ENCODE measurements around the gene LSM11.
A peak's percentile ranks its signal among the peaks of the same experiment; 100 is the strongest.
"Not testable (repeated sequence)": the region's sequence is repeated elsewhere in the genome, so short reads cannot be mapped to it uniquely, and the experiment has no call there.

LSM11 gene

DNA sequence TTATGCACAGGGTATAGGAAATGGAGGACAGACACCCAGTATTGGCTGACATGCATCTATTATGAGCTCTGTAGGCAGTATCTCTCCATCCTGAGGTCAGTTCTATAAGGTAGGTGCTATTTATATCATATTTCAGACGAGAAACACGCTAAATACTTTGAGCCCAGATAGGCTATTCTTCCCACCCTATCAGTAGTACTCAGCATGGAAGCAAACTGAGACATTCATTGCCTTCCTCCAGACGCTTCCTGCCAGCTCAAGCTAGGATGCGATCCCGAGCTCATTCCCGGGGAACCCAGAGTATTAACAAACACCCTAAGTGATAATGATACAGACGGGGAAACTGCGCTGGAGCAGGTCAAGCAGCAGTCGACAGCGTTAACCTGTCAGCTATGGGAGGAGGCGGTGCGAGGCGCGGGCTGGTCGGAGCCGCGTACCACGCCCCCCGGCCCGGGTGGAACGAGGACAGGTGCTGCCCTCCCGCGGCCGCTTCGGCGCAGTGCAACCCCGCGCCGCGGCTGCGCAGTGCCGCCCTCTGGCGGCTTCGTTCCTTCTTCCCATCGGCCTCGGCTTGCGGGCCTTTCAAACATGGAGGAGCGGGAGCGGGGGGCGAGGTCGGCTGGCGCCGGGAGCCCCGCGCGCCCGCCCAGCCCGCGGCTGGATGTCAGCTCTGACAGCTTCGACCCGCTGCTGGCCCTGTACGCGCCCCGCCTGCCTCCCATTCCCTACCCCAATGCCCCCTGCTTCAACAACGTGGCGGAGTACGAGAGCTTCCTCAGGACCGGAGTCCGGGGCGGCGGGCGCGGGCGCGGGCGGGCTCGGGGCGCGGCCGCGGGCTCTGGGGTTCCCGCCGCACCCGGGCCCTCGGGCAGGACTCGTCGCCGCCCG is at the start of gene LSM11:
LSM11 (plus strand) TSS at position 550 of the 888 bp plus-strand sequence; CDS start at position 589, 39 bp downstream.
- FAIRE-seq: no peak

- not testable (repeated sequence) for FAIRE-seq
Observed at GRCh38 chr5:157693816-157694215, 49.7 kb upstream of the LSM11 start.

DNA sequence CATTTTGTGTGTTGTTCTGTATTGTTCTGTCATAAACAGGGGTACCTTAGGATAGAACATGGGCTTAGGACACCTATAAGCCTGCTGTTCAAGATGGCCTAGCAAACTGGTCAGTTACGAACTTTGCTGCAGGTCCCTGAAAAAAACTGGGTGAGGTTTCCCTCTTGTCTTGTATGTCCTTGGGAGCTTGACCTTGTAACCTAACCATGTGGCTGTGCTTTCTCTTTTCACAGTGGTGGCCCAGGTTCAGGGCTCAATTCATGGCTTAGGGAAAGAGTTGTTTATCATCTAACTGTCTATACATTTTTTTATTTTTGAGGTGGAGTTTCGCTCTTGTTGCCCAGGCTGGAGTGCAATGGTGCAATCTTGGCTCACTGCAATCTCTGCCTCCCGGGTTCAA is 47.4 kb upstream of the LSM11 start:
- not testable (repeated sequence) for FAIRE-seq

DNA sequence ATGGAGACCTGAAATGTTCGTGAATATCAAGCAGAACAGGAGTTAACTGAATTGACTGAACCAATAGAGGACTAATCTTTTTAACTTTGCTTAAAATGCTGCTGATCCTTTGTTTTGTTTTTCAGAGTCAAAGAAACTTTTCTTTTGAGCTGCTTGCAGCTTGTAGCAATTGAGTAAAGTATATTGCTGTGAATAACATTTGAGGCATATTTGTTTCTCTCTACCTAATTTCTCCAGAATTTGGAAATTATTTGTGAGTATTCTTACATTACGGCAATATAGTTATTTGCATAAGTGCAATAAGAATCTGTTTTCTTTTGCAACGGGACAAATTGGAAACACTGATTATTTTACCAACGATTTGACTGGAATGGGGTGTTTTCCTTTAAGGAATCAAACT is 44.8 kb upstream of the LSM11 start:
- not testable (repeated sequence) for FAIRE-seq

DNA sequence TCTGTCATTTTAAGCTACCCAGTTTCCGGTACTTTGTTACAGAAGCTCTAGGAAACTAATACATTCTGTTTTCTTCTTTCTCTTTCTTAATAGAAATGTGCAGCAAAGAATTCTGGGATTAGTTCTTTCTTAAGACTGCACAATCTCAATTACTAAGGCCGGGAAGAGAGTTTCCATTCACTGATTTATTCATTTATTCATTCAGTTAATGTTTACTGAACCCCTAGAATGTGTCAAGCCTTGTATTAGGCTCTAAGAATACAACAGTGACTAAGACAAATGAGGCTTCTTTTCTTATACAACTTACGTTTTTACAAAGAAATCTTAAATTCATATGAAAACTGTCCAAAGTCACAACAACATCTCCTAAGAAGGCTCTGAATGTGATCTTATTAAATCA is 39.8 kb upstream of the LSM11 start:
- FAIRE-seq: no peak

GRCh38 chr5:157708866-157709265 is 34.6 kb upstream of the LSM11 start:
- FAIRE-seq: no peak

DNA sequence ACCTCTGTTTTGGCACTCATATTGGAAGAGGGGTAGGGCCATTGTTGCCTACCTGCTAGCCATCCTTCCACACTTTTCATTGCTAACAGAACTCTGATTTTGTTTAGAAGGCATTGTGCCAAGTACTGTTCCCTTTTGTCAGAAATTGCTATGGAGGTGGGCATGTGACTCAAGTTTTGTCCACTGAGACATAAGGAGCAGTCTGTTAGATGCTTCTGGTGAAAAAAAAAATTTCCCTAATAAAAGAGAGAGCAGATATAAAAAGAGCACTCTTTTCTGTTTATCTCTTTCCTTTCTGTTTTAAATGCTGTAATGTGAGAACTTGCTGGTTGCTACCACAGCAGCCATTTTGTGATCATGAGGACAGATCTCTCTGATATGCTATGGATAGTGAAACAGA is 34.2 kb upstream of the LSM11 start:
- no peak for FAIRE-seq

DNA sequence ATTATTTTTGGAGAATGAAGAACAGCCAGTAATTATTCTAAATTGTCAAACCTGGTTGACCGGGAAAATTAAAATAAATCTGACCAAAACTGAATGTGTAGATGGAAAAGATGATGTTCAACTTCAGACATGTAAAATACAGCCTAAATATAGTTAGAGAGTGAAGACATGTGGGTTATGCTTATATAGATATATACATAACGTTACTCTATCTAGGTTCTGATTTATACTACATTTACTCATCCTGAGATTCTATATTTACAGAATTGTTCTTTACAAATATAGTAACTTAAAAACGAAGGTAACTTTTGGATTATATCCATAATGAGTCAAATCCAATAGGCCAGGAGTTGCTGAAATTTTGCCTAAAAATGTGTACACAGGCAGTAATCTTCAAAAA is 33.1 kb upstream of the LSM11 start:
- FAIRE-seq: no peak

DNA sequence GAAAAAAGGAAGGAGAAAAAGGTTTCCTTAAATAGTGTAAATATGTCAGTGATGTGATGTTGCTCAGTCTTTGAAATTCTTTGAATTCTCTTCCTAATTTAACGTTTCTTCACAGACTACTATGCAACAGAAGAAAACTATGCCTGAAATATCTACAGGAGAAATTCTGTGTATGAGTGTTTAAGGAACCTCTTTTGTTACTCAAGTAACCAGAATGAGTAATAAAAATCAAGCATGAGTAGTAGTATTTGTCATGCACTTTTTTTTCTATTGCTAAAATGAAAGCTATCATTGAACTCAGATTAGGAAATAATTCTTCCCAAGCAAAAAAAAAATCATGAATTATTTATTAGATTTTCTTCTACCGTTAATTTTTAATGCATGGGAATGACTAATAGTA is 32.6 kb upstream of the LSM11 start:
- no peak for FAIRE-seq

- no peak for FAIRE-seq
Observed at GRCh38 chr5:157713830-157714595, 29.5 kb upstream of the LSM11 start.

- FAIRE-seq: no peak
Observed at GRCh38 chr5:157714596-157714864, 29.0 kb upstream of the LSM11 start.

DNA sequence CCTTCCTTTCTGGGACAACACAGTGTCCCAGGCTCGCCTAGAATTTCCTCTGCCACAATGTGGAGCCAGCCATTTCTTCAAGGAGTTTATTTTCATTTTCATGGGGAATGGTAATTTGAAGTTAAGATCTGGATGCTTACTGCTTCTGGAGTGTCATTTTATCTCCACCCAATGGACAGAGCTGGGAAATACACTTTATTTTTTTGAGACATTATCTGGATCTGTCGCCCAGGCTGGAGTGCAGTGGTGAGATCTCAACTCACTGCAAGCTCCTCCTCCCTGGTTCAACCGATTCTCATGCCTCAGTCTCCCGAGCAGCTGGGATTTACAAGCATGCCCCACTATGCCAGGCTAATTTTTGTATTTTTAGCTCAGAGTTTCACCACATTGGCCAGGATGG is 25.0 kb upstream of the LSM11 start:
- FAIRE-seq: peak; percentile 14

- FAIRE-seq: no peak
Observed at GRCh38 chr5:157719245-157719644, 24.3 kb upstream of the LSM11 start.

DNA sequence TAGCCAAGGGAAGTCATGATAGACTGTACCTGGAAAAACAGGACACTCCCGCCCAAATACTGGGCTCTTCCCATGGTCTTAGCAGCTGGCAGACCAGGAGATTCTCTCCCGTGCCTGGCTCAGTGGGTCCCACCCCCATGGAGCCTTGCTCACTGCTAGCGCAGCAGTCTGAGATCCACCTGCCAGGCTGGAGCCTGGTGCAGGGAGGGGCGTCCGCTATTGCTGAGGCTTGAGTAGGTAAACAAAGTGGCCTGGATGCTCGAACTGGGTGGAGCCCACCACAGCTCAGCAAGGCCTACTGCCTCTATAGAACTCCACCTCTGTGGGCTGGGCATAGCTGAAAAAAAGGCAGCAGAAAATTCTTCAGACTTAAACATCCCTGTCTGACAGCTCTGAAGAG is 22.4 kb upstream of the LSM11 start:
- FAIRE-seq: no peak

- FAIRE-seq: not testable (repeated sequence)
Observed at GRCh38 chr5:157722895-157723294, 20.6 kb upstream of the LSM11 start.

- FAIRE-seq: not testable (repeated sequence)
Observed at GRCh38 chr5:157726607-157727006, 16.9 kb upstream of the LSM11 start.

DNA sequence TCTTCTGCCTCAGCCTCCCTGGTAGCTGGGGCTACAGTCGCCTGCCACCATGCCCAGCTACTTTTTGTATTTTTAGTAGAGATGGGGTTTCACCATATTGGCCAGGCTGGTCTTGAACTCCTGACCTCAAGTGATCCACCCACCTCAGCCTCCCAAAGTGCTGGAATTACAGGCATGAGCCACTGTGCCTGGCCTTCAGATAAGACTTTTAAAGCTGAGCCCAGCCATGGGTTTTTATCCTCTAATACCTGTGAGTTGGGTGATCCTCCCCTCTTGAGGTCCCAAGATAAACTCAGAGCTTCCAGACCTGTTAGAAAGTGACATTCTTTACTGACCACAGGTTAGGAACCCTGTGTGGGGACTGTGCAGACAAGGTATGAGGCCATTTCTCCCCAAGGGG is 15.7 kb upstream of the LSM11 start:
- not testable (repeated sequence) for FAIRE-seq

GRCh38 chr5:157729858-157730257 is 13.7 kb upstream of the LSM11 start:
- no peak for FAIRE-seq

- FAIRE-seq: no peak
Observed at GRCh38 chr5:157730900-157731271, 12.6 kb upstream of the LSM11 start.

GRCh38 chr5:157731272-157732129 is 12.0 kb upstream of the LSM11 start, which contains the start of gene THG1L:
TSS of gene THG1L (plus strand) at chr5:157731420. CDS start at chr5:157731441, 21 bp downstream.
- FAIRE-seq: peak; percentile 82

GRCh38 chr5:157732130-157732514 is 11.4 kb upstream of the LSM11 start:
- FAIRE-seq: no peak

- no peak for FAIRE-seq
Observed at GRCh38 chr5:157732596-157733262, 10.8 kb upstream of the LSM11 start.

DNA sequence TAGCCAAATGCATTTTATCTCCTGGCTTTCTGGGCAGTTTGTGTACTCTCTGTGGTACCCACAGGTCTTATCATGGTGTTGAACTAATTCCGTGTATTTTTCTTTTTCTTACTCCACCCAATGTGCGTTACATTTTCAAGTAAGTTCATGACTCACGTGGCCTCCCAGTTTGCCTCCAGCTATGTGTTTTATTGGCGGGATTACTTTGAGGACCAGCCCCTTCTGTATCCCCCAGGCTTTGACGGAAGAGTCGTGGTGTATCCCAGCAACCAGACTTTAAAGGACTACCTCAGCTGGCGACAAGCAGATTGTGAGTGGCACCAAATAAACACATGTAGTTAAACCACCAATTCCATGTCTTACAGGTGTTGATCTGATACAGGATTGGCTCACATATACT is 9.1 kb upstream of the LSM11 start:
- FAIRE-seq: no peak

All from A204.1 (cell line).